ENCODE results near the gene THSD7B. TPM values are rescaled to one million over a fixed set of nuclear protein-coding genes. Genes with fewer than 3 reads are reported as not detected.

Gene THSD7B
- total RNA-seq = under 0.01 and 4.2 TPM in 2 replicates

GRCh38 chr2:136765256-136766072 lies at the start of gene THSD7B:
TSS of gene THSD7B (plus strand) at chr2:136765545. CDS start at chr2:136882179, 116,634 bp downstream.

Data from regular cardiac myocyte (primary cell).